GM19035 (cell line): ENCODE results near the gene CETP.
"Not testable (repeated sequence)": the region's sequence is repeated elsewhere in the genome, so short reads cannot be mapped to it uniquely, and the experiment has no call there.

ENCODE experiments used
- ATAC-seq: cut with Tn5 transposase; IDR thresholded peaks from one replicate; pipeline ENCODE4 v1.9.1; 2021; ENCODE audit not compliant: unreplicated experiment

The CETP gene

GRCh38 chr16:56934599-56935145 lies 27.1 kb upstream of the CETP start:
- ATAC-seq = not testable (repeated sequence)

- ATAC-seq = no peak
Measured at GRCh38 chr16:56935201-56935600, 26.5 kb upstream of the CETP start.

GRCh38 chr16:56936491-56936890 lies 25.3 kb upstream of the CETP start:
- no peak for ATAC-seq

- no peak for ATAC-seq
Measured at GRCh38 chr16:56936950-56937349, 24.8 kb upstream of the CETP start.

GRCh38 chr16:56938664-56939513 lies 22.9 kb upstream of the CETP start:
- no peak for ATAC-seq

GRCh38 chr16:56939801-56940200 lies 21.9 kb upstream of the CETP start:
- no peak for ATAC-seq

GRCh38 chr16:56941092-56941491 lies 20.7 kb upstream of the CETP start:
- ATAC-seq = no peak

- no peak for ATAC-seq
Measured at GRCh38 chr16:56941856-56942331, 19.9 kb upstream of the CETP start.

- ATAC-seq = no peak
Measured at GRCh38 chr16:56943761-56944375, 17.9 kb upstream of the CETP start.

- no peak for ATAC-seq
Measured at GRCh38 chr16:56944954-56945839, 16.6 kb upstream of the CETP start.

- no peak for ATAC-seq
Measured at GRCh38 chr16:56945847-56946527, 15.8 kb upstream of the CETP start.

GRCh38 chr16:56946767-56947603 lies 14.8 kb upstream of the CETP start:
- ATAC-seq = no peak

- no peak for ATAC-seq
Measured at GRCh38 chr16:56947604-56947995, 14.2 kb upstream of the CETP start.

GRCh38 chr16:56948234-56948633 lies 13.5 kb upstream of the CETP start:
- ATAC-seq = no peak

GRCh38 chr16:56950051-56950450 lies 11.7 kb upstream of the CETP start:
- no peak for ATAC-seq

- ATAC-seq = no peak
Measured at GRCh38 chr16:56950455-56950854, 11.3 kb upstream of the CETP start.

GRCh38 chr16:56950881-56951771 lies 10.6 kb upstream of the CETP start:
- ATAC-seq = no peak

- no peak for ATAC-seq
Measured at GRCh38 chr16:56953006-56953405, 8.7 kb upstream of the CETP start.

GRCh38 chr16:56956076-56956475 lies 5.7 kb upstream of the CETP start:
- ATAC-seq = no peak
